ENCODE measurements around the gene PTGER3. TPM values are rescaled to one million over a fixed set of nuclear protein-coding genes. Genes with fewer than 3 reads are reported as not detected.
"Not testable (repeated sequence)": the region's sequence is repeated elsewhere in the genome, so short reads cannot be mapped to it uniquely, and the experiment has no call there.

Gene PTGER3
- total and polyA plus RNA-seq, 5 experiments from 2014 or later: 0.11 to 0.26 TPM; not detected in 3

GRCh38 chr1:70987497-70987896 is 60.1 kb downstream of the PTGER3 start:
- POLR2A ChIA-PET: no interaction called here
- H3K9me3 Mint-ChIP-seq: no peaks in the 10 kb centered on the region
- no peak for ATAC-seq
- no peak overlapping the region for H3K27ac Mint-ChIP-seq
- no peak overlapping the region for H3K4me3 Mint-ChIP-seq
- peaks cover 0 to 20% (median 11%) of the 10 kb centered on the region in 5 donors for H3K27me3 Mint-ChIP-seq
- H3K36me3 Mint-ChIP-seq: no peaks in the 10 kb centered on the region
- DNase-seq: no peak
- no peaks in the 10 kb centered on the region for H3K4me1 Mint-ChIP-seq

- POLR2A ChIA-PET, H3K9me3 Mint-ChIP-seq, H3K4me1 Mint-ChIP-seq, H3K36me3 Mint-ChIP-seq, H3K27ac Mint-ChIP-seq, ATAC-seq, H3K4me3 Mint-ChIP-seq, DNase-seq: not testable (repeated sequence)
- peaks cover 3 to 33% (median 15%) of the 10 kb centered on the region in 5 donors for H3K27me3 Mint-ChIP-seq
These were observed 61.8 kb downstream of the PTGER3 start for GRCh38 chr1:70985776-70986225.

GRCh38 chr1:70985278-70985677 is 62.3 kb downstream of the PTGER3 start:
- POLR2A ChIA-PET, H3K9me3 Mint-ChIP-seq, H3K4me1 Mint-ChIP-seq, DNase-seq, H3K4me3 Mint-ChIP-seq, H3K27ac Mint-ChIP-seq, H3K36me3 Mint-ChIP-seq, ATAC-seq: not testable (repeated sequence)
- H3K27me3 Mint-ChIP-seq: peaks cover 4 to 37% (median 15%) of the 10 kb centered on the region in 5 donors

- H3K36me3 Mint-ChIP-seq: no peaks in the 10 kb centered on the region
- peaks cover 9 to 48% (median 21%) of the 10 kb centered on the region in 5 donors for H3K27me3 Mint-ChIP-seq
- ATAC-seq: no peak
- H3K27ac Mint-ChIP-seq: no peak overlapping the region
- no peak overlapping the region for H3K4me3 Mint-ChIP-seq
- no peak for DNase-seq
- H3K4me1 Mint-ChIP-seq: peaks cover 0 to 7% (median 0%) of the 10 kb centered on the region in 4 donors
- H3K9me3 Mint-ChIP-seq: no peaks in the 10 kb centered on the region
- POLR2A ChIA-PET: no interaction called here
These were observed 67.3 kb downstream of the PTGER3 start for GRCh38 chr1:70980361-70980760.

DNA sequence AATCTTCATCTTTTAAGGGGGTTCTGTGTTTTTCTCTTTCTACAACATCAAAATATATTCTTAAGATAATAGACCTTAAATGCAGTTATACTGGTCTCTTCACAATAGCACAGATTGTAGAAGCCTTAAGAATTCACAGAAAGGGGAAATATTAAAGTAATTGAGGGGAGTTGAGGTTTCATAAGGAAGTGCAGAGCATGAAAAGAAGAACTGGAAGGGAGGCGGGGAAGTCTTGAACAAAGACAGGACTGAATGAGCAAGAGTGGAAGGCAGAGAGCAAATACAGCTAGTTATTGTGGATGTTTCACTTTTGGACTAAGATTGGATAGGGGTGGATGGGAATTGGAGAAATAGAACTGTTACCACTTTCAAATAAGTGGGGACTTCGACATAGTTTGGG is 67.7 kb downstream of the PTGER3 start:
- Mint-ChIP-seq H3K27ac (no peak overlapping the region), H3K4me3 (no peak overlapping the region), H3K27me3 (peaks cover 10 to 48% (median 20%) of the 10 kb centered on the region in 5 donors), H3K4me1 (peaks cover 0 to 7% (median 0%) of the 10 kb centered on the region in 4 donors), H3K36me3 (no peaks in the 10 kb centered on the region), H3K9me3 (no peaks in the 10 kb centered on the region)
- no peak for DNase-seq
- POLR2A ChIA-PET: no interaction called here
- ATAC-seq: no peak

GRCh38 chr1:70979313-70979712 is 68.3 kb downstream of the PTGER3 start:
- Mint-ChIP-seq H3K36me3 (no peaks in the 10 kb centered on the region), H3K27ac (no peak overlapping the region), H3K4me3 (no peak overlapping the region), H3K9me3 (no peaks in the 10 kb centered on the region), H3K4me1 (peaks cover 0 to 7% (median 0%) of the 10 kb centered on the region in 4 donors), H3K27me3 (peaks cover 11 to 48% (median 19%) of the 10 kb centered on the region in 5 donors)
- POLR2A ChIA-PET: interaction anchor here (1.0 kb wide), 1 partner anchor 33 kb away, joined by 3 read pairs; no protein-coding TSS in a partner anchor
- no peak for ATAC-seq
- no peak for DNase-seq

GRCh38 chr1:70978623-70979022 is 69.0 kb downstream of the PTGER3 start:
- peaks cover 0 to 7% (median 0%) of the 10 kb centered on the region in 4 donors for H3K4me1 Mint-ChIP-seq
- DNase-seq (no peak), ATAC-seq (no peak)
- H3K27me3 Mint-ChIP-seq: peaks cover 11 to 47% (median 18%) of the 10 kb centered on the region in 5 donors
- POLR2A ChIA-PET: interaction anchor here (1.0 kb wide), 1 partner anchor 34 kb away, joined by 3 read pairs; no protein-coding TSS in a partner anchor
- H3K4me3 Mint-ChIP-seq: no peak overlapping the region
- no peaks in the 10 kb centered on the region for H3K9me3 Mint-ChIP-seq
- no peaks in the 10 kb centered on the region for H3K36me3 Mint-ChIP-seq
- no peak overlapping the region for H3K27ac Mint-ChIP-seq

- Mint-ChIP-seq H3K4me1 (peaks cover 0 to 7% (median 0%) of the 10 kb centered on the region in 4 donors), H3K9me3 (no peaks in the 10 kb centered on the region), H3K27ac (no peak overlapping the region), H3K36me3 (no peaks in the 10 kb centered on the region), H3K4me3 (no peak overlapping the region), H3K27me3 (peaks cover 9 to 36% (median 14%) of the 10 kb centered on the region in 5 donors)
- POLR2A ChIA-PET: no interaction called here
- no peak for DNase-seq
- no peak for ATAC-seq
These were observed 70.0 kb downstream of the PTGER3 start for GRCh38 chr1:70977575-70977974.

- Mint-ChIP-seq H3K4me3 (no peak overlapping the region), H3K27me3 (peaks cover 9 to 32% (median 11%) of the 10 kb centered on the region in 5 donors), H3K9me3 (no peaks in the 10 kb centered on the region), H3K36me3 (no peaks in the 10 kb centered on the region), H3K4me1 (peaks cover 0 to 7% (median 0%) of the 10 kb centered on the region in 4 donors), H3K27ac (no peak overlapping the region)
- no peak for DNase-seq
- POLR2A ChIA-PET: no interaction called here
- ATAC-seq: no peak
These were observed 70.6 kb downstream of the PTGER3 start for GRCh38 chr1:70977041-70977440.

DNA sequence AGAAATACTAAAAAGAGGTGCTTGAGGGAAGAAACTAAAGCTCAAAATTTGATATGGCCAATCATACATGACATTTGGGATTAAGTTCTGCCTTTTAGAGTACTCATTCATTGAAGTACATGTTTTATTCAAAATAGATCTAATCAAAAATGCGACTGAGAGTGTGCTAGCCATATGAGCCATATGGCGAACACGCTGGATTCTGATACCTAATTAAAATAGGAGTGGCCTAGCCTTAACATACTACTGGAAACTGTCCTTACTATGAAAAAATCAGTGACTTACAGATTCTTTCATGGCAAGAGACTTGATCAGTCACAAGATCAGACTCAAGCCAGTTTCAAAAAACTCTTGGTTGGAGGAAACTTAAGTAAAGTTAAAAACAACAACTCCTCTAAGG is 73.9 kb downstream of the PTGER3 start:
- POLR2A ChIA-PET: no interaction called here
- no peaks in the 10 kb centered on the region for H3K36me3 Mint-ChIP-seq
- H3K4me3 Mint-ChIP-seq: no peak overlapping the region
- H3K27ac Mint-ChIP-seq: no peak overlapping the region
- no peak for ATAC-seq
- peaks cover 3 to 18% (median 7%) of the 10 kb centered on the region in 5 donors for H3K27me3 Mint-ChIP-seq
- no peak for DNase-seq
- H3K4me1 Mint-ChIP-seq: no peaks in the 10 kb centered on the region
- no peaks in the 10 kb centered on the region for H3K9me3 Mint-ChIP-seq

- Mint-ChIP-seq H3K27me3 (peaks cover 0 to 8% (median 3%) of the 10 kb centered on the region in 5 donors), H3K4me3 (no peak overlapping the region), H3K4me1 (no peaks in the 10 kb centered on the region), H3K36me3 (no peaks in the 10 kb centered on the region), H3K27ac (no peak overlapping the region), H3K9me3 (peaks cover 0 to 2% (median 0%) of the 10 kb centered on the region in 9 donors)
- ATAC-seq (no peak), DNase-seq (no peak)
- POLR2A ChIA-PET: no interaction called here
These were observed 77.2 kb downstream of the PTGER3 start for GRCh38 chr1:70970407-70970806.

GRCh38 chr1:70966018-70966638 is 81.5 kb downstream of the PTGER3 start:
- Mint-ChIP-seq H3K27me3 (peaks cover 0 to 9% (median 4%) of the 10 kb centered on the region in 5 donors), H3K36me3 (peaks cover 0 to 5% (median 0%) of the 10 kb centered on the region in 3 donors), H3K9me3 (peaks cover 0 to 8% (median 0%) of the 10 kb centered on the region in 9 donors), H3K27ac (no peak overlapping the region), H3K4me3 (no peak overlapping the region), H3K4me1 (no peaks in the 10 kb centered on the region)
- DNase-seq (peak in 1 of 10 donors; percentile 4), ATAC-seq (no peak)
- POLR2A ChIA-PET: no interaction called here

DNA sequence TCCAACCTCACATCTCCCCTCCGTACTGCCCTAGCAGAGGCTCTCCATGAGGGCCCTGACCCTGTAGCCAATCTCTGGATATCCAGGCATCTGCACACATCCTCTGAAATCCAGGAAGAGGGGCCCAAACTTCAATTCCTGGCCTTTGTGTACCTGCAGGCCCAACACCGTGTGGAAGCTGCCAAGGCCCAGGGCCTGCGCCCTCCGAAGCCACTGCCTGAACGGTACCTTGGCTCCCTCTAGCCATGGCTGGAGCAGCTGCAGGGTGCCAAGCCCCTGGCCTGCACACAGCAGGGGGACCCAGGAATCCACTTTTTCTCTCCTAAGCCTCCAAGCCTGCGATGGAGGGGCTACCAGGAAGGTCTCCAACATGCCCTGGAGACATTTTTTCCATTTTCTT is 84.2 kb downstream of the PTGER3 start:
- POLR2A ChIA-PET: no interaction called here
- peaks cover 0 to 5% (median 0%) of the 10 kb centered on the region in 3 donors for H3K36me3 Mint-ChIP-seq
- H3K9me3 Mint-ChIP-seq: peaks cover 0 to 8% (median 0%) of the 10 kb centered on the region in 9 donors
- H3K27ac Mint-ChIP-seq: no peak overlapping the region
- H3K27me3 Mint-ChIP-seq: peaks cover 0 to 9% (median 4%) of the 10 kb centered on the region in 5 donors
- H3K4me1 Mint-ChIP-seq: no peaks in the 10 kb centered on the region
- no peak overlapping the region for H3K4me3 Mint-ChIP-seq
- DNase-seq (no peak), ATAC-seq (no peak)
